H7 (cell line): ENCODE results near the gene MKKS. TPM values are rescaled to one million over a fixed set of nuclear protein-coding genes. Genes with fewer than 3 reads are reported as not detected.
"Not testable (repeated sequence)": the region's sequence is repeated elsewhere in the genome, so short reads cannot be mapped to it uniquely, and the experiment has no call there.

Source experiments
- DNase-seq: peaks from one replicate; pipeline ENCODE4 v3.0.0; 2012
- H3K27me3 ChIP-seq: 2 replicates; pipeline ENCODE4 v1.6.0; 2011; ENCODE audit warnings: mild to moderate bottlenecking, low read length; ENCODE audit not compliant: control insufficient read depth, insufficient read depth
- H3K36me3 ChIP-seq: replicated peaks from 2 replicates; pipeline ENCODE4 v1.5.1; 2011; ENCODE audit warnings: low read length; ENCODE audit not compliant: control insufficient read depth, insufficient read depth
- H3K4me3 ChIP-seq: 2 replicates; pipeline ENCODE4 v1.5.1; 2011; ENCODE audit warnings: low read depth, mild to moderate bottlenecking, control low read depth, low read length, moderate library complexity; ENCODE audit not compliant: insufficient read depth
- total RNA-seq: library from RNA; depleted of rRNA; stranded (reverse); fragments of >200 nt; shearing (Covaris generic); gene quantifications from 2 replicates; pipeline ENCODE4 v1.2.3, GENCODE V29; 2014

The MKKS gene
- total RNA-seq, 1 experiment from 2014 or later = 14.6 TPM

GRCh38 chr20:10434832-10435812 lies 1.1 kb upstream of the MKKS start, which contains the start of gene SLX4IP:
SLX4IP (plus strand) TSS chr20:10435305; CDS start chr20:10458205, 22,900 bp downstream.
- Histone ChIP-seq H3K4me3 (peak within 1 kb of the TSS; percentile 91), H3K36me3 (no peaks in the 10 kb centered on the region), H3K27me3 (no peaks in the 10 kb centered on the region)
- peak; percentile 63 for DNase-seq

- H3K4me3 ChIP-seq = peak overlapping the region; percentile 91
- H3K27me3 ChIP-seq = no peaks in the 10 kb centered on the region
These were observed 427 bp upstream of the MKKS start for GRCh38 chr20:10434467-10434831.

GRCh38 chr20:10433014-10433622 lies 904 bp downstream of the MKKS start:
- no peaks in the 10 kb centered on the region for H3K36me3 ChIP-seq
- no peak for DNase-seq
- H3K27me3 ChIP-seq = no peaks in the 10 kb centered on the region
- H3K4me3 ChIP-seq = peak overlapping the region; percentile 91

More at GRCh38 chr20:10434467-10434831, 427 bp upstream of the MKKS start:
- H3K36me3 ChIP-seq = no peaks in the 10 kb centered on the region
- DNase-seq = peak; percentile 83

DNA sequence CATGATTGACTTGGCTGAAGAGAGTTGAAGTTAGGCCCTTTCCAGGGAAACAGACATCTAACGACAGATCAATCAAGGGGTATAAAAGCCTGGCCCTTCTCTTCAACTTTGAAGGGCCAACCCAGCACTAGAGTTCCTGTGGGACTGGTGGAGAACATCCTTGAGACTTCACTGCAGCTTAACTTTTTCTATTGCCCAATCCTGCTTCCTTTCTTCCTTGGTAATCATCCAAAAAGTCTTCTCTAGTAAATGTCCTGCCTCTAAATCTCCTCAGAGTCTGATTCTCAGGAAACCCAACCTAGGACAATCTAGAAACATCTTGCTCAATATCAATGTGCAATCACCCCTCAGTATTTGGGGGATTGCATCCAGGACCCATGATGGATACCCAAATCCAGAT lies 1.9 kb downstream of the MKKS start:
- DNase-seq = no peak
- Histone ChIP-seq H3K36me3 (no peaks in the 10 kb centered on the region), H3K4me3 (no peak overlapping the region), H3K27me3 (no peaks in the 10 kb centered on the region)

DNA sequence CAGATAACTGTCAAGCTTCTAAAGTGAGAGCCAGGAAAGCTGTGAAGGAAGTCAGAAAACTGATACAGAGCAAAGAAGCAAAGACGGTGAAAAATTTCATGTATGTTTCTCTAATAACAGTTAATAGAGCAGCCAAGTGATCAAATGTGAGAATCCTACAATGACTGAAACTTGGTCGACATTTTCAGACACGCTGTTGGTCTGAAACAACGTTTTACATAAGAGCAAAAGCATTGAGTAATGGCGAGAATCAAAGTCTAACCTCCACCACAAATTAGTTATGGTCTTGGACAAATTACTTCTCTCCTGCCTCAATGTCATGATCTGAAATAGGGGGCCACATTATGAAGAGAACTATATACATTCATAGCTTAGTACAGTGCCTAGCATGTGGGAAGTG lies 3.3 kb downstream of the MKKS start:
- no peak overlapping the region for H3K4me3 ChIP-seq
- H3K27me3 ChIP-seq = no peaks in the 10 kb centered on the region
- no peak for DNase-seq
- no peaks in the 10 kb centered on the region for H3K36me3 ChIP-seq

- H3K36me3 ChIP-seq = no peaks in the 10 kb centered on the region
- no peaks in the 10 kb centered on the region for H3K27me3 ChIP-seq
- DNase-seq = no peak
- H3K4me3 ChIP-seq = no peak overlapping the region
These were observed 4.0 kb downstream of the MKKS start for GRCh38 chr20:10430000-10430466.

DNA sequence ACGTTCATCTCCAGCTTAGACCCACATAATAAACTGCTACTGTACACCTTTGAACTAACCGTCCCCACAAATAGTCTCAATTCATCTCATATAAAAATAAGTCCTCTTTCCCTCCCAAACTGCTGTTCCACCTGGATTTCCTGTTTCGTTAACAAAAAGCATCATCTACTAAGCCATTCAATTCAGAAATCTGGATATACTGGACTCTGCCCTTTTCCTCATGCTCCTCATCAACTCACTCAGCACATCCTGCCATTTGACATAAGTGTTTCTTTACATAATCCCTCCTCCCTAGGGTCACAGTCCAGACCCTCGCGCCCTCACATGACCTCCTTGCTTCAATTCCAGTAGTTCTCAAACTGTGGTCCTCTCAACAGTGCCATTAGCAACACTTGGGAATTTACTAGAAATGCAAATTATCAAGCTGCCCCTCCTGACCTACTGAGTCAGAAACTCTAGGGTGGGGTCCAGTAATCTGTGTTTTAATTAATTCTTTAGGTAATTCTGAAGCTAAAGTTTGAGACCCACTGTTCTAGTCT lies 4.5 kb downstream of the MKKS start:
- Histone ChIP-seq H3K4me3 (no peak overlapping the region), H3K27me3 (no peaks in the 10 kb centered on the region), H3K36me3 (no peaks in the 10 kb centered on the region)
- no peak for DNase-seq

DNA sequence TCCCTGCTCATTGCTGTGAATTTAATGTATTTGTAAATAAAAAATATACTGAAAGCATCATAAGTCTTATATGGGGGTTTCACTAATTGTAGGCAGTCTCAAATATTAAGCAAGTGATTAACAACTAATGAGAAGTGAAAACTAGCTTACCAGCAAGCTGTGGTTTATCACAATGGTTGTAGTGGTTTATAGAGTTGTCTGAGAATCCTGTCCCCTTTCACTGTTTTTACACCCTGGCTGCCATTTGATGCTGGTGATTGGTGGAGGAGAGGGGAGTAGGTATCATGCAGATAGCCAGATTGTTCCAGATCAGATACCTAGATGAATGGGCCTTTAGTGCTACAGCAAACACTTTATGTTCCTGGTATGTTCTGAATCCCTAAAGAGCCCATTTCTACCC lies 6.0 kb downstream of the MKKS start:
- Histone ChIP-seq H3K36me3 (no peaks in the 10 kb centered on the region), H3K27me3 (no peaks in the 10 kb centered on the region), H3K4me3 (no peak overlapping the region)
- no peak for DNase-seq

GRCh38 chr20:10427060-10427692 lies 6.8 kb downstream of the MKKS start:
- no peaks in the 10 kb centered on the region for H3K27me3 ChIP-seq
- no peak overlapping the region for H3K4me3 ChIP-seq
- no peaks in the 10 kb centered on the region for H3K36me3 ChIP-seq
- DNase-seq = peak; percentile 37

DNA sequence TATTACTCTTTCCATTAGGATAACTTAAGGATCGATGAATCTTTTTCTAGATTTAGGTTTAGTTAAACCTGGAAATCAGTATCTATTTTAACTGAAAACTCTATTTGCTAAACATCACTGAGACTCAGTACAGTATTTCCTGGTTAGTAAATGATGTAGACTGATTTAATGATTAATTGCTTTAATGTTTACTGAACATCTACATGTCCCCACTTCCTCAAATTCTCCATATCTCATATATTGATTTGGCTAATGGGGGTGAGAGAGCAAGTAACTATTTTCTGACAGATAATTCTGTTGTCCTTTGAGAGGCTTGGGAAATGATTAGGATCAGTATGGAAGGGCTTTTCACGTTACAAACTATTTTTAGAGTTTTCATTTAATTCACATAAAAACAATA lies 10.3 kb downstream of the MKKS start:
- Histone ChIP-seq H3K4me3 (no peak overlapping the region), H3K36me3 (no peaks in the 10 kb centered on the region), H3K27me3 (no peaks in the 10 kb centered on the region)
- no peak for DNase-seq

DNA sequence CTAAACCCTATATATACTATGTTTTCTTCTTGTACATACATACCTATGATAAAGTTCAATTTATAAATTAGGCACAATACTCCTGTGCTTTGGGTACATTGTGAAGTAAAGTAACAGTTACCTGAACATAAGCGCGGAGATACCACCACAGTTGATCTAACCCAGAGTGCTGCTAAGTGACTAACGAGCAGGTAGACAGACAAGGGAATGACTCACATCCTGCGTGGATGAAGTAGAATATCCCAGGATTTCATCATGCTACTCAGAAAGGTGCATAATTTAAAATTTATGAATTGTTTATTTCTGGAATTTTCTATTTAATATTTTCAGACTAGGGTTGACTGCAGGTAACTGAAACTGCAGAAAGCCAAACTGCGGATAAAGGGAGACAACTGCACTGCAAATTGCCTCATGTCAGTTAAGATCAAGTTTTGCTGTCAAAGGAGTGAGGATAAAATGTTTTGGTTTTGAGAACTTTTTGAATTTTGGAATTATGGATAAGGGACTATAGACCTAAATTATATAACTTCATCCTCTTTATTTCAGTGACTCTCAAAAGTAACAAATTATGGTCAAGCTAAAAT lies 14.4 kb downstream of the MKKS start:
- H3K27me3 ChIP-seq = no peaks in the 10 kb centered on the region
- no peak for DNase-seq
- H3K4me3 ChIP-seq = no peak overlapping the region
- H3K36me3 ChIP-seq = peaks cover 3% of the 10 kb centered on the region; the same call in 1 of the 2 replicates

- DNase-seq, H3K27me3 ChIP-seq, H3K4me3 ChIP-seq, H3K36me3 ChIP-seq: not testable (repeated sequence)
These were observed 16.8 kb downstream of the MKKS start for GRCh38 chr20:10417218-10417617.

DNA sequence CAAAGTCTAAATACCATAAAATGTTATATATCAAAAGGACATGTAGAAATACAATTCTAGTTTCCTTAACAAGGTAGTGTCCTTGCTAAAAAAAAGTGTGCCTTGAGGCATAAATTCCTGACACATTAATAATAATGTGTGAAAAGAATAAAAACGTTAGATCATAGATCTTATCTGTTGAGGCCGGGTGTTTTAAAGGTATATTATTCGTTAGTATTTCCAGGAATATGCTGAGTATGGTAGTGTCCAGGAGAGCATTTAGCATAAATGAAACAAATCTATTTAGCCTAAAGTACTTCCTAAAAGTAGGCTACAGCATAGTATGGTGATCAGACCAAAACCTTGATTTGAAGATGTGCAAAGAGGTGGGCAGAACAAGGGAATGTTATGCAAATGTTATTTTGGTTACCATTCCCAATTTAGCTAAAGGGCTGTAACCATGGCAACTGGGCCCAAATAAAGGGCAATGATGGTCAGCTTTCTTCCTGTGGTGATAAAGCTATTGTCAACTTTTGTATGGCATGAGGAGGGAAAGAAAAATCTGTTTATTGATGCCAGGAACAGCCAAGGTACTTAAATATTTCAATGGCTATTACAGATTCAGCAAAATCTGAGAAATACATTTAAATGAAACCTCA lies 18.9 kb downstream of the MKKS start:
- Histone ChIP-seq H3K36me3 (peaks cover 6% of the 10 kb centered on the region; the same call in 1 of the 2 replicates), H3K4me3 (no peak overlapping the region), H3K27me3 (no peaks in the 10 kb centered on the region)
- peak; percentile 13 for DNase-seq
